Tibial artery (tissue), 4 donors: Measurements from ENCODE around the gene RARB.

Experiments
- DNase-seq, 2 donors: peaks; one replicate each; pipeline ENCODE4 v3.0.0-alpha.2; 2019
- H3K27ac ChIP-seq, 2 donors: fragments of 200-600 bp; sonication (generic) in 1 of 2; 1 replicate in 1 of 2; 2 replicates in 1 of 2; pipeline ENCODE4 v1.5.1; 2018 to 2019; ENCODE audit warnings: mild to moderate bottlenecking in 1 of 2
- H3K27me3 ChIP-seq, 2 donors: fragments of 200-600 bp; sonication (generic) in 1 of 2; one replicate each; pipeline versions ENCODE4 v1.5.1 to v1.6.0; 2016 to 2019
- H3K36me3 ChIP-seq, 3 donors: fragments of 200-600 bp; sonication (generic) in 2 of 3; one replicate each; pipeline ENCODE4 v1.5.1; 2016 to 2019; ENCODE audit warnings: mild to moderate bottlenecking in 2 of 3
- H3K4me1 ChIP-seq, 4 donors: fragments of 200-600 bp; sonication (generic) in 2 of 4; 1 replicate in 3 of 4; 2 replicates in 1 of 4; pipeline ENCODE4 v1.5.1; 2016 to 2019
- H3K4me3 ChIP-seq, 2 donors: fragments of 200-600 bp; sonication (generic) in 1 of 2; 1 replicate in 1 of 2; 2 replicates in 1 of 2; pipeline ENCODE4 v1.5.1; 2018 to 2019; ENCODE audit warnings: mild to moderate bottlenecking in 2 of 2
- H3K9me3 ChIP-seq, 3 donors: fragments of 200-600 bp; sonication (generic) in 1 of 3; one replicate each; pipeline ENCODE4 v1.5.1; 2016 to 2019
- CTCF ChIP-seq, 2 experiments: fragments of 200-600 bp in 1 of 2; fragments of 450-650 bp in 1 of 2; IDR thresholded peaks; one replicate each; pipeline ENCODE4 v1.5.1; 2017 to 2019; ENCODE audit warnings: antibody characterized with exemption in 2 of 2, mild to moderate bottlenecking in 1 of 2, moderate library complexity in 1 of 2
- intact Hi-C: fragments of 100-400 bp; cut with DNase I; formaldehyde crosslinking; loops from one replicate; pipeline ENCODE4 v1.15.0; 2023; ENCODE audit warnings: low total_unique reads

Gene RARB

GRCh38 chr3:25527801-25528200, 99.7 kb downstream of the RARB start:
- TF ChIP-seq CTCF (IDR thresholded peaks at IDR 0.05) = no peak
- H3K4me3 ChIP-seq = no peak overlapping the region
- peak overlapping the region in 1 of 2 donors; percentile 28 for H3K27ac ChIP-seq
- H3K36me3 ChIP-seq = no peaks in the 10 kb centered on the region
- intact Hi-C loops = no loop called here
- no peak for DNase-seq
- peaks cover 0 to 14% (median 8%) of the 10 kb centered on the region in 4 donors for H3K4me1 ChIP-seq
- peaks cover 0 to 5% (median 3%) of the 10 kb centered on the region in 3 donors for H3K9me3 ChIP-seq
- H3K27me3 ChIP-seq = no peaks in the 10 kb centered on the region

- intact Hi-C loops = no loop called here
- H3K27ac ChIP-seq = no peak overlapping the region
- TF ChIP-seq CTCF (IDR thresholded peaks at IDR 0.05) = no peak
- H3K27me3 ChIP-seq = no peaks in the 10 kb centered on the region
- no peaks in the 10 kb centered on the region for H3K36me3 ChIP-seq
- peaks cover 0 to 18% (median 8%) of the 10 kb centered on the region in 4 donors for H3K4me1 ChIP-seq
- no peak overlapping the region for H3K4me3 ChIP-seq
- peaks cover 0 to 6% (median 3%) of the 10 kb centered on the region in 3 donors for H3K9me3 ChIP-seq
- no peak for DNase-seq
Observed at GRCh38 chr3:25531971-25532370, 103.9 kb downstream of the RARB start.

GRCh38 chr3:25532431-25533162, 104.5 kb downstream of the RARB start:
- TF ChIP-seq CTCF (IDR thresholded peaks at IDR 0.05) = peak; percentile 23 to 24
- Histone ChIP-seq H3K9me3 (peaks cover 0 to 6% (median 3%) of the 10 kb centered on the region in 3 donors), H3K4me3 (no peak overlapping the region), H3K27me3 (no peaks in the 10 kb centered on the region), H3K4me1 (peaks cover 0 to 12% (median 4%) of the 10 kb centered on the region in 4 donors), H3K27ac (no peak overlapping the region), H3K36me3 (no peaks in the 10 kb centered on the region)
- no peak for DNase-seq
- intact Hi-C loops = no loop called here

GRCh38 chr3:25533399-25533798, 105.3 kb downstream of the RARB start:
- DNase-seq = no peak
- peaks cover 0 to 5% (median under 1%) of the 10 kb centered on the region in 4 donors for H3K4me1 ChIP-seq
- no peak overlapping the region for H3K27ac ChIP-seq
- H3K9me3 ChIP-seq = peaks cover 0 to 6% (median 3%) of the 10 kb centered on the region in 3 donors
- no peaks in the 10 kb centered on the region for H3K27me3 ChIP-seq
- no peaks in the 10 kb centered on the region for H3K36me3 ChIP-seq
- no peak for TF ChIP-seq CTCF (IDR thresholded peaks at IDR 0.05)
- intact Hi-C loops = no loop called here
- H3K4me3 ChIP-seq = no peak overlapping the region

- DNase-seq = no peak
- Histone ChIP-seq H3K4me1 (peaks cover 0 to 5% (median 0%) of the 10 kb centered on the region in 4 donors), H3K27me3 (no peaks in the 10 kb centered on the region), H3K27ac (no peak overlapping the region), H3K36me3 (no peaks in the 10 kb centered on the region), H3K9me3 (peaks cover 0 to 6% (median 3%) of the 10 kb centered on the region in 3 donors), H3K4me3 (no peak overlapping the region)
- intact Hi-C loops = no loop called here
- TF ChIP-seq CTCF (IDR thresholded peaks at IDR 0.05) = no peak
Observed at GRCh38 chr3:25534007-25534406, 105.9 kb downstream of the RARB start.
